Erythroblast (primary cell): ENCODE measurements around the gene LIPG.
A peak's percentile ranks its signal among the peaks of the same experiment; 100 is the strongest.

Experiments
- DNase-seq, 2 experiments: peaks; one replicate each; lab custom pipeline; 2025; lab: John Stamatoyannopoulos, UW
- GATA1 ChIP-seq: IDR thresholded peaks from 2 replicates; pipeline ENCODE4 v1.6.1; 2011; ENCODE audit warnings: low read depth, mild to moderate bottlenecking, control low read depth, low read length, moderate library complexity
- POLR2A ChIP-seq: IDR thresholded peaks from 2 replicates; pipeline ENCODE4 v1.6.1; 2011; ENCODE audit warnings: mild to moderate bottlenecking, low read length

The LIPG gene

DNA sequence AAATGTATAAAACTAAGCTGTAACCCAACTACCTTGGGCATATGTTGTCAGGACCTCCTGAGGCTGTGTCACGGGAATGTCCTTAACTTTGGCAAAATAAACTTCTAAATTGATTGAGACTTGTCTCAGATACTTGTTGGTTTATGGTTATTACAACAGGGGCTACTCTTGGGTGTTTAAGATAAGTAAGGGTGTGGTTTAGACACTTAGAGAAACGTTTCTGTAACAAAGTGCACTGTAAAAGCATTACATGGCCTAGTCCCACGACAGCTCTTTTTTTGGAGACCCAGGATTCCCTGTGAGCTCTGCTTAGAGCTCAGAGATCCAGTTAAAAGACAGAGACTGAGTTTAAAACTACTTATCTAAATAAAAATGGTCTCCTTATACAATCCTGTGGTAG lies 32.3 kb upstream of the LIPG start:
- TF ChIP-seq GATA1: no peak
- no peak for TF ChIP-seq POLR2A
- DNase-seq: peak; percentile 16 to 25

DNA sequence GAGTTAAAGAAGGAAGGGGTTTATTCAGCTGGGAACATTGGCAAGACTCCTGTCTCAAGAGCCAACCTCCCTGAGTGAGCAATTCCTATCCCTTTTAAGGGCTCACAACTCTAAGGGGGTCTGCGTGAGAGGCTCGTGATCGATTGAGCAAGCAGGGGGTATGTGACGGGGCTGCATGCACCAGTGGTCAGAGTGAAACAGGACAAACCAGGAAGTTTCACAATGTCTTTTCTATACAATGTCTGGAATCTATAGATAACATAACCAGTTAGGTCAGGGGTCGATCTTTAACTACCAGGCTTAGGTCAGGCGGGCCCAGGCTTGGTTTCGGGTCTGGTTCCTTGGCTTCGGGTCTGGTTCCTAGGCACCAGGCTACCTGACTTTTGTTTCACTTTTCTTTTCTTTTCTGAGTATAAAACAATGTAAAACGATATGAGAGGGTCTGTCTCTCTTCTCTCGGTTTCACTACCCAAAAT lies 30.1 kb upstream of the LIPG start:
- TF ChIP-seq GATA1: no peak
- no peak for TF ChIP-seq POLR2A
- DNase-seq: peak in 1 of 2 experiments; percentile 39

DNA sequence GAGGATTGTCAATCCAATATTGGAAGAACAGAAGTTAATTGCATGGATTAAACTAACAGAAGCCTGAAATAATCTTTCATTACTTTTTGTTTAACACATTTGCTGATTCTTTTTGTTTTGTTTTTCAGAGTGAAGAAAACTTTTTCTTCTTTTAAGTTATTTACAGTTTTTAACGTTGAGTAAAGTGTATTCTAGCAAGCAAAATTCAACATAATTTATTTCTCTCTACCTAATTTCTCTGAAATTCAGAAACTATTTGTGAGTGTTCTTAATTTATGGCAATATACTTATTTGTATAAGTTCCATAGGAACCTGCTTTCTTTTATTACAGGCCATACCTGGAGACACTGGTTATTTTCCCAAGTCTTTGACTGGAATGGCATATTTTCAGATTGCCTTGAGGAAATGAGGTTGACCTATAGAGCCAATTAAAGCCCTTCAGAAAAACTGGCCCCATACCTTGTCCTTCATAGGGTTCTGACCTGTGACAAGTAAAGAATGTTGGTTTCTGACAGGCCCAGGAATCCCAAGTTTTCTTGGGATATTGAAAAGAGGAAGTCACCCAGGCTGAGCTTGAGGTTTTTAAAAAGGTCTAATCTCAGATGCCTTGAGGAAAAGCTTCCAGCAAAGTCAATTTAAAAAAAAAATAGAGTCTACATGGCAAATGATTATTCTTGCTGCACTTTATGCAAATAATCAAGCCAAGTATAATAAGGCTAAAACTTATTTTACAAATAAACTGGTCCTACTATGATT lies 26.8 kb upstream of the LIPG start:
- no peak for DNase-seq
- TF ChIP-seq POLR2A (no peak), GATA1 (no peak)

DNA sequence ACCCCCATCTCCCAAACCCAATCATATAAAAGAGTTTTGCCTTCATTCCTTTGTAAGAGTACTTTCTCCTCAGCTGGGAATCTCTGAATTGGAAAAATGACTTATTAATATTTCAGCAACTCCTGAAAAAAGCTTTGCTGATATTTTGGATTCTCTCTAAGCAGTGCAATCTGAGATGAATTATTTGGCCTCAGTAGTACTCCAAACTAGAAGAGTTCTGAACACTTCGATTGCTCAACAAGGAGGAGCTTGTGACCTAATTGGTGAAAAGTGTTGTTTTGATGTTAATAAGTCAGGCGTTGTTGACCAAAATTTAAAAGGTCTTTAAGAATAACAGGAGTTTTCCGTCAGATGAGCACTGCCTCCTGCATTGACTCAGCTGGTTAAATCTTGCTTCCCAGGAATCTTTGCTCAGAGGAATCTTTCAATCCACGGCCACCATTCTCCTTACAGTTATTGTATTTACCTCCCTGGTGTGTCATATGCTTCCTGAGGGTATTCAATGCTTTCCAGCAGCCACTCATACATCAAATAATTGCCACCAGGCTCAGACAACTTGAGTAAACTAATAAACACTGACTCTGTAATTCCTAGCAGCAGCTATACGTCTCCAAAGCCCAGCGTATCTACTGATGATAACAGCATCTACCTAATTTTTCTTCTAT lies 24.5 kb upstream of the LIPG start:
- TF ChIP-seq GATA1 (no peak), POLR2A (no peak)
- DNase-seq: no peak

DNA sequence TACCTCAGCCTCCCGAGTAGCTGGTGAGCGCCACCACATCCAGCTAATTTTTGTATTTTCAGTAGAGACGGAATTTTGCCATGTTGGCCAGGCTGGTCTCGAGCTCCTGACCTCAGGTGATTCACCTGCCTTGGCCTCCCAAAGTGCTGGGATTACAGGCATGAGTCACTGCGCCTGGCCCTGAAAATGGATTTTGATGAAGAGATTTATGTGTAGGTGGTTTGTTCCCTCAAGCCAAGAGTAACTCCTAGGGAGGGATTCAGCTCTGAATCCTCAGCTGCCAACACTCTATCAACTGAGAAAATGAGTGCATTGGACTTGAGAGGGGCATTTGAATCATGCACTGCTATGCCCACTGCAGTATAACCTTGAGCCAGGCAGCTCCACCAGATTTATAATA lies 17.5 kb upstream of the LIPG start:
- DNase-seq: no peak
- no peak for TF ChIP-seq GATA1
- TF ChIP-seq POLR2A: no peak

DNA sequence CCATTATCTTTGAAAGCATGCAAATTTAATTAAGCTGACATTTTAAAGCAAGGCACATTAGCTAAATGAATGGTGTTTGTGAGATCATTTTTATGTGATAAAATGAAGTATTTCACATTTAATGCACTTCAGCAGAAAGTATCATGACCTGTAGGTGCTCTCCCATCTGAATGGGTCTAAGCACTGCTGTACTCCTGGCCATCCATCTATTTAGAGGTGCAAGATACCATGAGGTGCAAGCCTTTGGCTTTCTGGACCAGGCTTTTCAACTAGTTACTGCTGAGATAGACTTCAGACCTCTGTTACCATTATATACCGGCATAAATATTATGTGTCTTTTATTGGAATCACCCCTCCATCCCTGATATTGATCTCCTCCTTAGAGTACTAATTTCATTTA lies 15.6 kb upstream of the LIPG start:
- DNase-seq: no peak
- TF ChIP-seq GATA1: no peak
- TF ChIP-seq POLR2A: no peak

DNA sequence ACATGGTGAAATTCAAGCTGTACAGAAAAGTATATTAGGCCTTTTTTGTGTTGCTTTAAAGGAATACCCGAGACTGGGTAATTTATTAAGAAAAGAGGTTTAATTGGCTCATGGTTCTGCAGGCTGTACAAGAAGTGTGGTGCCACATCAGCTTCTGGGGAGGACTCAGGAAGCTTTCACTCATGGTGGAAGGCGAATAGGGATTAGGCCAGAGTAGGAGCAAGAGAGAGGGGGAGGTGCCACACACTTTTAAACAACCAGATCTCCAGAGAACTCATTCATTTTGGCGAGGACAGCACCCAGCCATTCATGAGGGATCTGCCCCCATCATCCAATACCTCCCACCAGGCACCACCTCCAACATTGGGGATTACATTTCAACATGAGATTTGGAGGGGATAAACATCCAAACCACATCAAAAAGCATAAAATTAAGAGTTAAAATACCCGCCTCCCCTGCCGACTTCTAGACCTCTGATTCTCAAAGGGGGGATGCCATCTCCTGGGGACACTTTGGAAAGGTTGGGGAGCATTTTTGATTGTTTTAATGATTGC lies 15.1 kb upstream of the LIPG start:
- TF ChIP-seq GATA1: no peak
- TF ChIP-seq POLR2A: no peak
- no peak for DNase-seq

DNA sequence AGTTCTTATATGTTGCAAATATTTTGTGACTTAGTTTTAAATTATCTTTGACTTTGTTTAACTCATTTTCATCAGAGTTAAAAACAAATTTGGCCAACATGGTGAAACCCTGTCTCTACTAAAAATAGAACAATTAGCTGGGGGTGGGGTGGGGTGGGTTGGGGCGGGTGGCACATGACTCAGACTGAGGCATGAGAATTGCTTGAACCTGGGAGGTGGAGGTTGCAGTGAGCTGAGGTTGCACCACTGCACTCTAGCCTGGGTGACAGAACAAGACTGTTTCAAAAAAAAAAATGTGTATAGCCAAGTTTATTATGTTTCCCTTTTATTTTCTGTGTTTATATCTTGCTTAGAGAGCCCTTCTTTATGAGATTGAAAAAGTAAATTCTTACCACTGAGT lies 14.2 kb upstream of the LIPG start:
- no peak for DNase-seq
- TF ChIP-seq GATA1: no peak
- no peak for TF ChIP-seq POLR2A

DNA sequence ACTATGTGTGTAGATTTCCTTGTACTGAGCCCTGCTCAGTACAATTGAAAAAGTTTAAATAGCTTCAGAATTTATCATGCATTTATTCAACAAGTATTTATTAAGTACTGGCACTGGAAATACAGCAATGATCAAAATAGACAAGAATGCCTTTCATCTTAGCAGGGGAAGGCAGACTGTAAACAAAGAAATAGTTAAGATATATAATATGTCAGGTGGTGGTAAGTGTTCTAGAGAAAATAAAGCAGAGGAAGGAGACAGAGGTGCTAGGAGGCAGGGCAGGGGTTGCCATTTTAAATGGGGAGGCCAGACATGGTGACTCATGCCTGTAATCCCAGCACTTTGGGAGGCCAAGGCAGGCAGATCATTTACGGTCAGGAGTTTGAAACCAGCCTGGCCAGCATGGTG lies 13.6 kb upstream of the LIPG start:
- DNase-seq: no peak
- TF ChIP-seq GATA1 (no peak), POLR2A (no peak)

DNA sequence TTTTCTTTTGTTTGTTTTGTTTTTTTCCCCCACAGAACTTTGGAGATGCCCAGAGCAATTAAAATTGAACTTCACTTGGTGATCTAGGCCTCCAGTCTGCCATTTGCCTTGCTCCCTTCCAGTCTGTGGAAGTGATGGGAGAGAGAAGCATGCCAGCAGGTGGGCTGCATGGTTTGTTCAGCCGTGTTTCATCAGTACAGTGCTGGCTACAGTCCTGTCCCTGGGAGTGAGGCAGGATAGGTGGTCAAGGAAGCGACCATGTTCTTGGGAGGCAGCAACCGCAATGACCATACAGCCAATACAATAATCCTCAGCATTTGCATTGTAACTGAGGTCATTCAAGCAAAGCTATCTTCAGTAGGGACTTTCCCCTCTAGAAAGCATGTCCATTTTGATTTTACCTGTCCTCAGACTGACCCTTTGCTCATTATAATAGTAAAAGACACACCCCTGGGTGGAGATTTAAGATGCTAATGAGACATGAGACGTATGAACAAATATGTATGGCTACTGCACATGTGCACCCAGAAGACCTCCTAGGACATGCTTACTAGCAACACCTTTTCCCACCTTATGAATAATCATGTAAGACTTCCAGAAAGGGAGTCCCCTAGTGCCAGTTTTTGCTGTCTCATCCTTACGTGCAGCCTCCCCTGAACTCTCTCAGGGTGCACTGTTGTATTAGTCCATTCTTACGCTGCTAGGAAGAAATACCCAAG lies 11.1 kb upstream of the LIPG start:
- no peak for DNase-seq
- TF ChIP-seq POLR2A: no peak
- TF ChIP-seq GATA1: no peak

DNA sequence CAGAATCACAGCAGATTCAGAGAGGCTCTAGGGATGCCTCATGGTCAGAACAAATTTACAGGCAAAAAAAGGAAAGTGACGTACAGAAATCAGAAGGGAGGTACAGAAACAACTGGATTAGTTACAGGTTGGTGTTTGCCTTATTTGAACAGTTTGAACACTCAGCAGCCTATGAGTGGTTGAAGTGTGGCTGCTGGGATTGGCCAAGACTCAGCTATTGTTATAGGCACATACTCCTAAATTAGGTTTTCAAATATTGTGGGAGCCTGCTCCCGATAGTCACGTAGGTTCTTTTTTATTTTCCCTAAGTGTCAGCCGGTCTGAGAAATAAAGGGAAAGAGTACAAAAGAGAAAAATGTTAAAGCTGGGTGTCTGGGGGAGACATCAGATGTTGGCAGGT lies 8.9 kb upstream of the LIPG start:
- no peak for DNase-seq
- TF ChIP-seq POLR2A: no peak
- TF ChIP-seq GATA1: no peak

DNA sequence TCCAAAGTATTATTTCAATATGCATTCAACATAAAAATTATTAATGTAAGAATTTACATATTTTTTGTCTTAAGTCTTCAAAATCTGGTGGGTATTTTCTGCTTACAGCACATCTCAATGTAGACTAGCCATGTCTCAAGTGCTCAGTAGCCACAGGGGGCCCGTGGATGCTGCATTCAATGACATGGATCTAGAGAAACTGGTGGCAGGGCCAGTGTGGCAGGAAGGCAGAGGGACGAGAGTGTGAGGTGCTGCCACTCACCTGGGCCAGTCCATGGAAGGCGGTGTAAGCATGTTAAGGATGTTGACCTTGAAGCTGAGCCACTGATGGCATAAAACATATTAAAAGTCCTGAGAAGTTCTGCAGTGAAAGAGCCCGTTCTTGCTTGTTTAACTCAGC lies 6.2 kb upstream of the LIPG start:
- TF ChIP-seq POLR2A (no peak), GATA1 (no peak)
- DNase-seq: no peak

DNA sequence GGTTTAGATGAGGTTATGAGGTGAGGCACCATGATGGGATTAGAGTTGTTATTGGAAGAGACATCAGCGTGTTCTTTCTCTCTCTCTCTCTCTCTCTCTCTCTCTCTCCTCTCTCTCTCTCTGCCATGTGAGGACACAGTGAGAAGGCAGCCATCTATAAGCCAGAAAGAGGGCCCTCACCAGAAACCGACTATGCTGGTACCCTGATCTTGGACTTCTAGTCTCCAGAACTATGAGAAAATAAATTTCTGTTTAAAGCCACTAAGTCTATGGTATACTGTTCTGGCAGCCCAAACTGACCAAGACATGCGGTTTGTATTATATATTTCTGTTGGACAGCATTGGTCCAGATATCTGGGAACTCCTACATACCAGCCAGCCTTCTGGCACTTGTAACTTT lies 3.5 kb upstream of the LIPG start:
- TF ChIP-seq GATA1: no peak
- TF ChIP-seq POLR2A: no peak
- DNase-seq: no peak

DNA sequence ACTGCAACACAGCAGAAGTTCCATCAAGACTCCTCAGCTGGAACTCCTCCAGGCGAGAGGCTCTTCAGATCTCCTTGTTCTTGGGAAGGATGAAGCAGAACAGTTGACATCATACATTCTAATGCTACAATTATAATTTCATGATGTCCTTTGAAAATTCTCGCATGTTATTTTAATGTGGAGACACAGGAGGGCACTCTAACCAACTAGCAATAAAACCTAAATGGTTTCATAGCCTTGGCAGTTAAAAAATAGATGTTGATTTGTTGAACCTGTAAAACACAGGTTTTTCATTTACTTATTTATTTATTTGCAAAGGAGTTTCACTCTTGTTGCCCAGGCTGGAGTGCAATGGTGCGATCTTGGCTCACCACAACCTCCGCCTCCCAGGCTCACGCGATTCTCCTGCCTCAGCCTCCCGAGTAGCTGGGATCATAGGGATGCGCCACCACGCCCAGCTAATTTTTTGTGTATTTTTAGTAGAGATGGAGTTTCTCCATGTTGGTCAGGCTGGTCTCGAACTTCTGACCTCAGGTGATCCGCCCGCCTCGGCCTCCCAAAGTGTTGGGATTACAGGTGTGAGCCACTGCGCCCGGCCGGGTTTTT lies 2.4 kb upstream of the LIPG start:
- peak; percentile 22 to 48 for DNase-seq
